ENCODE data around the gene ABCA7.

Gene ABCA7

DNA sequence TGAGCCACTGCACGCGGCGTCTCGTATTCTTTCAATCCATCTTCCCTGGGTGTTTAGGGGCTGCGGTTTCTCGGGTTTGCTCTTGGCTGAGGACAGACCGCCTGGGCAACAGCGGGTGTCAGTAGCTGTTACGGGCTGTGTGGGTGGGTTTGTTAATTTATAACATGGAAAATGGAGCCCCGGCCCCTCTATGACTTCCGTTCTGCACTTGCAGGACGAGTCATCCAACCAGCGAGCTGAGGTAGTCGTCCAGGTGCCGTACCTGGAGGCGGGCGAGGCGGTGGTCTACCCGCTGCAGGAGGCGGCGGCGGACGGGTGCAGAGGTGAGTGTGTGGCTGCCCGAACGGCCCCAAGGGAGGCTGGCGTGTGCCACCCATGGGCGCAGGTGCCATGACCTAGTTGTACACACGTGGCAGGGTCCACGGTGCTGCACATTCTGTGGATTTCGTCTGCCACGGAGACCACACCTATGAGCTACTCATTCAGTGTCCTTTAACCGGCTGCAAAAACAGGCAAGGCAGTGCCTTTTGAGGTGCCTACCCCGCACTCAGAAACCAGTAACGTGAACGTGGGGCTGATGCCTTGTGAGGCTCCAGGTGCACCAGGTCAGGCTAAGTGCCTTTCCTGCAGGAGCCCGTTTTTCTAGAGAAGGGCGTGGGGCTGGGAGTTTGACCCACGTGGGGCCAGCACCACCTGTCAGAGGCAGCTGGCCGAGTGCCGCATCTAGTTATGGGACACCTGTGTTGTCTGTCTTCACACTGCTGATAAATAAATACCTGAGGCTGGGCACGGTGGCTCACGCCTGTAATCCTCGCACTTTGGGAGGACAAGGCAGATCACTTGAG lies 44.3 kb downstream of the ABCA7 start:
- Histone ChIP-seq H3K9me3 (no peaks in the 10 kb centered on the region), H3K36me3 (peaks cover 17 to 29% (median 23%) of the 10 kb centered on the region in 3 donors), H3K4me1 (peaks cover 0 to 24% (median 7%) of the 10 kb centered on the region in 4 donors), H3K27me3 (peaks cover 0 to 19% of the 10 kb centered on the region in 2 donors), H3K4me3 (no peak overlapping the region), H3K27ac (no peak overlapping the region)
- intact Hi-C loops (cut with DNase I; ENCODE audit: low total_unique reads) = no loop called here
- peak in 1 of 2 donors; percentile 17 for DNase-seq
- TF ChIP-seq, protein P1, sequence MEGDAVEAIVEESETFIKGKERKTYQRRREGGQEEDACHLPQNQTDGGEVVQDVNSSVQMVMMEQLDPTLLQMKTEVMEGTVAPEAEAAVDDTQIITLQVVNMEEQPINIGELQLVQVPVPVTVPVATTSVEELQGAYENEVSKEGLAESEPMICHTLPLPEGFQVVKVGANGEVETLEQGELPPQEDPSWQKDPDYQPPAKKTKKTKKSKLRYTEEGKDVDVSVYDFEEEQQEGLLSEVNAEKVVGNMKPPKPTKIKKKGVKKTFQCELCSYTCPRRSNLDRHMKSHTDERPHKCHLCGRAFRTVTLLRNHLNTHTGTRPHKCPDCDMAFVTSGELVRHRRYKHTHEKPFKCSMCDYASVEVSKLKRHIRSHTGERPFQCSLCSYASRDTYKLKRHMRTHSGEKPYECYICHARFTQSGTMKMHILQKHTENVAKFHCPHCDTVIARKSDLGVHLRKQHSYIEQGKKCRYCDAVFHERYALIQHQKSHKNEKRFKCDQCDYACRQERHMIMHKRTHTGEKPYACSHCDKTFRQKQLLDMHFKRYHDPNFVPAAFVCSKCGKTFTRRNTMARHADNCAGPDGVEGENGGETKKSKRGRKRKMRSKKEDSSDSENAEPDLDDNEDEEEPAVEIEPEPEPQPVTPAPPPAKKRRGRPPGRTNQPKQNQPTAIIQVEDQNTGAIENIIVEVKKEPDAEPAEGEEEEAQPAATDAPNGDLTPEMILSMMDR (IDR thresholded peaks at IDR 0.05) = no peak

DNA sequence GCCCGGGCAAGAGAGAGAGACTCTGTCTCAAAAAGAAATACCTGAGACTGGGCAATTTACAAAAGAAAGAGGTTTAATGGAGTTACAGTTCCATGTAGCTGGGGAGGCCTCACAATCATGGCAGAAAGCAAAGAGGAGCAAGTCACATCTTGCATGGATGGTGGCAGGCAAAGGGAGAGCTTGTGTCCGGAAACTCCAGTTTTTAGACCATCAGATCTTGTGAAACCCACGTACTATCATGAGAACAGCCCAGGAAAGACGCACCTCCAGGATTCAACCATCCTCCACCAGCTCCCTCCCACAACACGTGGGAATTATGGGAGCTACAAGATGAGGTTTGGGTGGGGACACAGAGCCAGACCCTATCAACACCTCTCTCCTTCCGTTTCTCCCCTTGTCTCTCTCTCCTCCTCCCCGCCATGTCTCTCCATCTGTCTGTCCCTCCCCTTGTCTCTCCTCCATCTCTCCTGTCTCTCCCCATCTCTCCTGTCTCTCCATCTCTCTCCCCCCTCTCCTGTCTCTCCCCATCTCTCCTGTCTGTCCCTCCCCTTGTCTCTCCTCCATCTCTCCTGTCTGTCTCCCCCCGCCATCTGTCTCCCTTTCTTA lies 45.2 kb downstream of the ABCA7 start:
- intact Hi-C loops (cut with DNase I; ENCODE audit: low total_unique reads) = no loop called here
- DNase-seq = no peak
- Histone ChIP-seq H3K4me3 (no peak overlapping the region), H3K36me3 (peaks cover 21 to 38% (median 32%) of the 10 kb centered on the region in 3 donors), H3K27me3 (peaks cover 0 to 19% of the 10 kb centered on the region in 2 donors), H3K9me3 (no peaks in the 10 kb centered on the region), H3K4me1 (peaks cover 0 to 24% (median 7%) of the 10 kb centered on the region in 4 donors), H3K27ac (no peak overlapping the region)
- TF ChIP-seq, protein P1 (IDR thresholded peaks at IDR 0.05) = no peak

DNA sequence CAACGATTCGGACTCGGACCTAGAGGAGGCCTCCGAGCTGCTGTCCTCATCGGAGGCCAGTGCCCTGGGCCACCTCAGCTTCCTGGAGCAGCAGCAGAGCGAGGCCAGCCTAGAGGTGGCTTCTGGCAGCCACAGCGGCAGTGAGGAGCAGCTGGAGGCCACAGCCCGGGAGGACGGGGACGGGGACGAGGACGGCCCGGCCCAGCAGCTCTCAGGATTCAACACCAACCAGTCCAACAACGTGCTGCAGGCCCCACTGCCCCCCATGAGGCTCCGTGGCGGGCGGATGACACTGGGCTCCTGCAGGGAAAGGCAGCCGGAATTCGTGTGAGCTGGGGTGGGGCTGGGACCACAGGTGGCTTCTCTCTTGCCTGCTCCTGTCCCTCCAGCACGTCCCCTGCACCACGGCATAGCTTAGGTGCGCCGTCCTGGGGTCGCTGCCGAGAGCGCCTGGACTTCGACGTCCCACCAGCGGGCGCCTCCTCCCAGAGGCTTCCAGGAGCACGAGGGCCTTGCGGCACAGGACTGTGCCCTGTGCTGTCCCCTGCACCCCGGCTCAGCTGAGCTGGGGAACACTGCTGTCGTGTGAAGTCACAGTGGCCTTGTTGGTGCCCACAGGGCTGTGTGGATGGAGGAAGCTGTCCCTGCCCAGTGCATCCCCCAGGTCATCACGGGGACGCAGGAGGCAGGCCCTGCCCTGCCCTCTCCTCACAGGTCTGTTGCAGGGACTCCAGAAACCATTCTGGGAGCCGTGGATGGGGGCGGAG lies 46.0 kb downstream of the ABCA7 start:
- Histone ChIP-seq H3K27me3 (peaks cover 0 to 19% of the 10 kb centered on the region in 2 donors), H3K4me1 (peaks cover 0 to 24% (median 7%) of the 10 kb centered on the region in 4 donors), H3K9me3 (no peaks in the 10 kb centered on the region), H3K27ac (no peak overlapping the region), H3K4me3 (no peak overlapping the region), H3K36me3 (peaks cover 24 to 45% (median 39%) of the 10 kb centered on the region in 3 donors)
- intact Hi-C loops (cut with DNase I; ENCODE audit: low total_unique reads) = no loop called here
- TF ChIP-seq, protein P1 (IDR thresholded peaks at IDR 0.05) = no peak
- DNase-seq = no peak

DNA sequence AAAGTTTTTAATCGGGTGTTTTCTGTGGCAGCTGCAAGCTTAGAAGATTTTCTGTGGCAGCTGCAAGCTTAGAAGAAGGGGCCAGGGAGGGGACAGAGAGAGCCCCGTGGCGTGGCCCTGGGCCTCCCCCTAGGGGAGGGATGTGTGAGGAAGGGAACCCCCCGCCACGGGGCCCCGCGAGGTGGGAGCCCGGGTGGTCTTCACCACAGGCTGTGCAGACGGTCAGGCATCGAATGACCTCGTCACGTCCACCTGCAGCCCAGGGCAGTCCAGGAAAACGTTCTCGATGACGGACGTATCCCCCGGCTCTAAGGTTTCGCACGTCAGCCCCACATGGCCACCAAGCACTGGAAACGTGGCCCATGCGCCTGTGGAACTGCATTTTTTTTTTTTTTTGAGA lies 46.7 kb downstream of the ABCA7 start:
- Histone ChIP-seq H3K4me3 (no peak overlapping the region), H3K4me1 (peaks cover 0 to 25% (median 7%) of the 10 kb centered on the region in 4 donors), H3K36me3 (peaks cover 32 to 53% (median 45%) of the 10 kb centered on the region in 3 donors), H3K27me3 (peaks cover 0 to 19% of the 10 kb centered on the region in 2 donors), H3K27ac (no peak overlapping the region), H3K9me3 (no peaks in the 10 kb centered on the region)
- DNase-seq = no peak
- TF ChIP-seq, protein P1 (IDR thresholded peaks at IDR 0.05) = no peak
- intact Hi-C loops (cut with DNase I; ENCODE audit: low total_unique reads) = no loop called here

DNA sequence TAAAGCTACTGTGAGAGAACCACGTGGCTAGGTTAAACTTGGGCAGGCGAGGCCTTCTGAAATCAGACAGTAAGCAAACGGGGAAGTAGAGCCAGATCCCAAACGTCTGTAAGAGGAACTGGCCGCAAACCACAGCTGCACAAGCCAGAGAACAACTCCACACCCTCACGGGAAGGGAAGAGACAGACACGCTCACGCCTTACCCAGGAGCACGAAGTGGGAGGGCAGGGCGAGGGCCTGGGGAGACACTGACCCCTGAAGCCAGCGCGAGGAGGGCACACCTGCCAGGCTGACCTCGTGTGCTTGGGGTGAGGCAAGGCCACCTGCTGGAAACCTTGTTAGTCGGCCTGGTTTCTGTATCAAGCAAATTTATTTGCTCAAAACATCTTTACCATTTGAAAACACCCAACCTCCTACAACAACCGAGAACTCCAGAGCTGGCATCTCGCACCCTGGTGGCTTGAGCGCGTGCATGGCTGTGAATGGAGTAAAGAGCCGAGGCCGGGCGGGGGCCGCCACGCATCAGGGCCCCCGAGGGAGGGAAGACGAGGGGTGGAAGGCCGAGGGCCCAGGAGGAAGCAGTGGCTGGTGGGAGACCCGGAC lies 48.0 kb downstream of the ABCA7 start:
- intact Hi-C loops (cut with DNase I; ENCODE audit: low total_unique reads) = no loop called here
- TF ChIP-seq, protein P1 (IDR thresholded peaks at IDR 0.05) = no peak

More for the DNA sequence above, 48.0 kb downstream of the ABCA7 start:
- Histone ChIP-seq H3K27me3 (peaks cover 0 to 14% of the 10 kb centered on the region in 2 donors), H3K36me3 (peaks cover 40 to 65% (median 48%) of the 10 kb centered on the region in 3 donors), H3K4me3 (no peak overlapping the region), H3K27ac (no peak overlapping the region), H3K9me3 (no peaks in the 10 kb centered on the region), H3K4me1 (peaks cover 0 to 15% (median 2%) of the 10 kb centered on the region in 4 donors)
- DNase-seq = peak in 1 of 2 donors; percentile 80

Data from tibial artery (tissue), 4 donors.